GM12892 (cell line): ENCODE data around the gene SMAD7.

Source experiments
- POLR2A ChIP-seq: IDR thresholded peaks from 2 replicates; pipeline ENCODE4 v1.6.1; 2011; ENCODE audit warnings: low read depth, low read length, control low read depth
- POLR2AphosphoS5 ChIP-seq: IDR thresholded peaks from 2 replicates; pipeline ENCODE4 v1.6.1; 2011; ENCODE audit warnings: low read depth, low read length, control low read depth
- TAF1 ChIP-seq: IDR thresholded peaks from 2 replicates; pipeline ENCODE4 v1.6.1; 2011; ENCODE audit warnings: low read depth, mild to moderate bottlenecking, control low read depth, low read length, borderline replicate concordance

DNA sequence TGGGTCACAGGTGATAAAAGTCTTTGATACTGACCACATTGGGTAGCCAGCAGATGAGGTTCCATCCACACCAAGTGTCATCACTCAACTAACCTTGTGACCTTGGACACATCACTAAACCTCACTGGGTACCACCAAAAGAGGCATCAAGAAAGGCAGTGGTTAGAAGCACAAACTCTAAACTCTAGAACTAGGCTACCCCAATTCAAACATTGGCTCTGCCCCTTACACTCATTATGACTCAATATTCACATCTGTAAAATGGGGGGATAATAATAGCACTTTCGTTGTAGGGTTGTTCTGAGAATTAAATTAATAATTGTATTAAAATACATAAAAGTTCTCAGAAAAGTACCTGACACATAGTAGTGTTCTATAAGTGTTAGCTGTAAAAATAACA lies 15.8 kb upstream of the SMAD7 start:
- TF ChIP-seq POLR2A (no peak), POLR2AphosphoS5 (no peak), TAF1 (no peak)
